HepG2 (cell line): ENCODE results near the gene DCDC2. TPM values are rescaled to one million over a fixed set of nuclear protein-coding genes. Genes with fewer than 3 reads are reported as not detected.

Experiments
- CHD4 ChIP-seq: fragments of 200-600 bp; sonication (generic); IDR thresholded peaks from 2 replicates; pipeline ENCODE4 v1.7.0; 2017; ENCODE audit warnings: mild to moderate bottlenecking, low read length, borderline replicate concordance
- CREBL2 ChIP-seq: sonication (generic); formaldehyde crosslinking; IDR thresholded peaks from 2 replicates; pipeline ENCODE4 v1.8.1; 2023; ENCODE audit warnings: missing genetic modification reagents, mild to moderate bottlenecking, borderline replicate concordance
- EED ChIP-seq: sonication (generic); formaldehyde crosslinking; IDR thresholded peaks from 2 replicates; pipeline ENCODE4 v1.5.0; 2020; ENCODE audit warnings: mild to moderate bottlenecking, missing genetic modification reagents
- FOXJ3 ChIP-seq: sonication (generic); formaldehyde crosslinking; IDR thresholded peaks from 2 replicates; pipeline ENCODE4 v1.4.0; 2020; ENCODE audit warnings: missing genetic modification reagents, mild to moderate bottlenecking, borderline replicate concordance
- HNRNPL ChIP-seq: fragments of 200-400 bp; formaldehyde crosslinking; IDR thresholded peaks from 2 replicates; pipeline ENCODE4 v1.6.1; 2017; ENCODE audit warnings: mild to moderate bottlenecking, low read depth, low read length
- KLF16 ChIP-seq, 2 experiments: sonication (generic) in 1 of 2; formaldehyde crosslinking in 1 of 2; IDR thresholded peaks; 2 replicates each; pipeline versions ENCODE4 v1.6.1 to v1.8.0; 2016 to 2023; ENCODE audit warnings: missing genetic modification reagents in 2 of 2, missing compliant biosample characterization in 1 of 2
- LBX2 ChIP-seq: sonication (generic); formaldehyde crosslinking; IDR thresholded peaks from 2 replicates; pipeline ENCODE4 v1.5.0; 2020; ENCODE audit warnings: missing genetic modification reagents, mild to moderate bottlenecking, borderline replicate concordance
- NFATC3 ChIP-seq: sonication (generic); formaldehyde crosslinking; IDR thresholded peaks from 2 replicates; pipeline ENCODE4 v1.5.1; 2020; ENCODE audit warnings: mild to moderate bottlenecking, missing genetic modification reagents
- ONECUT2 ChIP-seq: sonication (generic); formaldehyde crosslinking; IDR thresholded peaks from 2 replicates; pipeline ENCODE4 v1.4.0; 2020; ENCODE audit warnings: missing genetic modification reagents
- PHF21A ChIP-seq: sonication (generic); formaldehyde crosslinking; IDR thresholded peaks from 2 replicates; pipeline ENCODE4 v1.5.0; 2020; ENCODE audit warnings: mild to moderate bottlenecking, missing genetic modification reagents
- PHF8 ChIP-seq: sonication (generic); formaldehyde crosslinking; IDR thresholded peaks from 2 replicates; pipeline ENCODE4 v1.5.0; 2020; ENCODE audit warnings: missing genetic modification reagents
- RBM22 ChIP-seq: fragments of 200-400 bp; formaldehyde crosslinking; optimal IDR thresholded peaks from 2 replicates; pipeline ENCODE3; 2017; ENCODE audit warnings: mild to moderate bottlenecking, low read length, moderate library complexity
- U2AF1 ChIP-seq: fragments of 200-400 bp; formaldehyde crosslinking; optimal IDR thresholded peaks from 2 replicates; pipeline ENCODE3; 2017; ENCODE audit warnings: mild to moderate bottlenecking, low read depth, low read length
- ZMAT5 ChIP-seq: sonication (generic); formaldehyde crosslinking; IDR thresholded peaks from 2 replicates; pipeline ENCODE4 v1.5.0; 2020; ENCODE audit warnings: mild to moderate bottlenecking, low read depth, missing genetic modification reagents, borderline replicate concordance
- ZNF598 ChIP-seq: sonication (generic); formaldehyde crosslinking; IDR thresholded peaks from 2 replicates; pipeline ENCODE4 v1.5.1; 2020; ENCODE audit warnings: mild to moderate bottlenecking, missing genetic modification reagents, borderline replicate concordance
- ZNF839 ChIP-seq: sonication (generic); formaldehyde crosslinking; IDR thresholded peaks from 2 replicates; pipeline ENCODE4 v1.4.0; 2020; ENCODE audit warnings: missing genetic modification reagents, mild to moderate bottlenecking, borderline replicate concordance
- ZNF850 ChIP-seq: sonication (generic); formaldehyde crosslinking; conservative IDR thresholded peaks from 2 replicates; pipeline ENCODE4 v1.9.0; 2021; ENCODE audit warnings: mild to moderate bottlenecking, missing genetic modification reagents
- polyA plus RNA-seq, 8 experiments: library from polyadenylated mRNA; depleted of rRNA in 3 of 8; stranded (reverse) in 7 of 8; unstranded in 1 of 8; fragments of >200 nt; fragmentation: Illumina TruSeq in 4 of 8; extraction: Trizol in 4 of 8; gene quantifications; 2 replicates each; pipeline versions ENCODE4 v1.2.1 to v1.2.3, GENCODE V29; 2011 to 2016; ENCODE audit warnings: low read depth in 4 of 8, missing spikeins in 1 of 8, mixed read lengths in 1 of 8; ENCODE audit not compliant: insufficient read depth in 1 of 8
- total RNA-seq, 5 experiments: library from RNA; depleted of rRNA; stranded (reverse); fragments of >200 nt; fragmentation: Illumina TruSeq; extraction: Trizol; gene quantifications; 2 replicates each; pipeline ENCODE4 v1.2.3, GENCODE V29; 2016; ENCODE audit warnings: low read depth in 1 of 5
- TF ChIP-seq, protein P1 (sequence below): sonication (generic); formaldehyde crosslinking; IDR thresholded peaks from 2 replicates; pipeline ENCODE4 v1.5.1; 2020; ENCODE audit warnings: mild to moderate bottlenecking, missing genetic modification reagents, moderate library complexity
- TF ChIP-seq, protein P2 (sequence below): sonication (generic); formaldehyde crosslinking; conservative IDR thresholded peaks from 2 replicates; pipeline ENCODE4 v1.4.0; 2020; ENCODE audit warnings: missing genetic modification reagents
- TF ChIP-seq, protein P3 (sequence below): sonication (generic); formaldehyde crosslinking; IDR thresholded peaks from 2 replicates; pipeline ENCODE4 v1.4.0; 2020; ENCODE audit warnings: missing genetic modification reagents
- TF ChIP-seq, protein P4 (sequence below): sonication (generic); formaldehyde crosslinking; IDR thresholded peaks from 2 replicates; pipeline ENCODE4 v1.4.0; 2020; ENCODE audit warnings: missing genetic modification reagents

DCDC2 gene
- total and polyA plus RNA-seq, 2 of the 13 experiments (the other 11 are each of a cell fraction or from before 2014, with no cell fraction given): 9.0 to 36.2 TPM

DNA sequence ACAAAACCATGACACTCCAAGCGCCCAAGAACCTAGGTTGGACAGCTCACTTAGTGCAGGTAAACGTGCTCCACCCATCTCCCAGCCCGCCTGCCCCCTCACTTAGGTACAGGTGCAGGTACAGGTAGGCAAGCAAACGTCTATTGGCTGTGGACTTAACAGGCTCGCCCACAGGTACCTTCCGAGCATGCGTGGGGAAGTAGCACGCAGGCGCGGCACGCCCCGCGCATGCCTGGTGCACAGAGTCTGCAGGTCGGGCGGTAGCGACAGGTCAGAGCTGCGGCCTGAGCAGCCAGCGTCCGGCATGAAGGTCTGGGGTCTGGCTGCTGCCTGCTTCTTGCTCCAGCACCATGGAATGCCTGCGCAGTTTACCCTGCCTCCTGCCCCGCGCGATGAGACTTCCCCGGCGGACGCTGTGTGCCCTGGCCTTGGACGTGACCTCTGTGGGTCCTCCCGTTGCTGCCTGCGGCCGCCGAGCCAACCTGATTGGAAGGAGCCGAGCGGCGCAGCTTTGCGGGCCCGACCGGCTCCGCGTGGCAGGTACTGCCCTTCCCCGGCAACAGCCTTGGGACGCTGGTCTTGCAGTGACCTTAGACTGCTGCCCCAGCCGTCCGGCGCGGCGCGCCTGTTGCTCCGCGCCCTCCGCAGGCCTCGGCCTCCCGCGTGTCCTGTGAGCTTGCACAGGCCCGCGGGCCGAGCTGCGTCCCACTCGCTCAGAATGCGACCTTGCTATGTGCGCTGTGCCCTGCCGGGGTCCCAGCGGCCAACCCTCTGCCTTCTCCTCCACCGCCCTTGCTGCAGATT, 45.0 kb upstream of the DCDC2 start, which contains the start of gene MRS2 (continued):
- TF ChIP-seq, protein P1, sequence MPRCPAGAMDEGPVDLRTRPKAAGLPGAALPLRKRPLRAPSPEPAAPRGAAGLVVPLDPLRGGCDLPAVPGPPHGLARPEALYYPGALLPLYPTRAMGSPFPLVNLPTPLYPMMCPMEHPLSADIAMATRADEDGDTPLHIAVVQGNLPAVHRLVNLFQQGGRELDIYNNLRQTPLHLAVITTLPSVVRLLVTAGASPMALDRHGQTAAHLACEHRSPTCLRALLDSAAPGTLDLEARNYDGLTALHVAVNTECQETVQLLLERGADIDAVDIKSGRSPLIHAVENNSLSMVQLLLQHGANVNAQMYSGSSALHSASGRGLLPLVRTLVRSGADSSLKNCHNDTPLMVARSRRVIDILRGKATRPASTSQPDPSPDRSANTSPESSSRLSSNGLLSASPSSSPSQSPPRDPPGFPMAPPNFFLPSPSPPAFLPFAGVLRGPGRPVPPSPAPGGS (CRISPR knock-in tag): peak; percentile 93
- TF ChIP-seq, protein P2, sequence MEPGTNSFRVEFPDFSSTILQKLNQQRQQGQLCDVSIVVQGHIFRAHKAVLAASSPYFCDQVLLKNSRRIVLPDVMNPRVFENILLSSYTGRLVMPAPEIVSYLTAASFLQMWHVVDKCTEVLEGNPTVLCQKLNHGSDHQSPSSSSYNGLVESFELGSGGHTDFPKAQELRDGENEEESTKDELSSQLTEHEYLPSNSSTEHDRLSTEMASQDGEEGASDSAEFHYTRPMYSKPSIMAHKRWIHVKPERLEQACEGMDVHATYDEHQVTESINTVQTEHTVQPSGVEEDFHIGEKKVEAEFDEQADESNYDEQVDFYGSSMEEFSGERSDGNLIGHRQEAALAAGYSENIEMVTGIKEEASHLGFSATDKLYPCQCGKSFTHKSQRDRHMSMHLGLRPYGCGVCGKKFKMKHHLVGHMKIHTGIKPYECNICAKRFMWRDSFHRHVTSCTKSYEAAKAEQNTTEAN (CRISPR knock-in tag): peak; percentile 72; the same call in 1 of the 2 replicates
- 0 out of 2 replicates have a peak, but pooled peaks have one; percentile 47 for TF ChIP-seq FOXJ3 (CRISPR knock-in tag)
- peak; percentile 39 to 89; a peak in 1 of 4 replicates for TF ChIP-seq KLF16 (CRISPR knock-in tag; IDR thresholded peaks at IDR 0.05)
- peak; percentile 93; the same call in 1 of the 2 replicates for TF ChIP-seq EED
- TF ChIP-seq U2AF1: peak; percentile 69
- no peak for TF ChIP-seq LBX2 (CRISPR knock-in tag)
- TF ChIP-seq HNRNPL: peak; percentile 65; the same call in 1 of the 2 replicates
- no peak for TF ChIP-seq RBM22
- TF ChIP-seq ZNF850: no peak
- peak; percentile 81 for TF ChIP-seq ZNF598 (CRISPR knock-in tag)
- TF ChIP-seq ZMAT5 (CRISPR knock-in tag): no peak
- TF ChIP-seq, protein P3, sequence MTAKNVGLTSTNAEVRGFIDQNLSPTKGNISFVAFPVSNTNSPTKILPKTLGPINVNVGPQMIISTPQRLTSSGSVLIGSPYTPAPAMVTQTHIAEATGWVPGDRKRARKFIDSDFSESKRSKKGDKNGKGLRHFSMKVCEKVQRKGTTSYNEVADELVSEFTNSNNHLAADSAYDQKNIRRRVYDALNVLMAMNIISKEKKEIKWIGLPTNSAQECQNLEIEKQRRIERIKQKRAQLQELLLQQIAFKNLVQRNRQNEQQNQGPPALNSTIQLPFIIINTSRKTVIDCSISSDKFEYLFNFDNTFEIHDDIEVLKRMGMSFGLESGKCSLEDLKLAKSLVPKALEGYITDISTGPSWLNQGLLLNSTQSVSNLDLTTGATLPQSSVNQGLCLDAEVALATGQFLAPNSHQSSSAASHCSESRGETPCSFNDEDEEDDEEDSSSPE (CRISPR knock-in tag): peak; percentile 38; the same call in 1 of the 2 replicates
- peak; percentile 51; the same call in 1 of the 2 replicates for TF ChIP-seq PHF21A (CRISPR knock-in tag)
- TF ChIP-seq ONECUT2 (CRISPR knock-in tag): no peak; the same call in 1 of the 2 replicates
- peak; percentile 100 for TF ChIP-seq PHF8 (CRISPR knock-in tag)
- TF ChIP-seq NFATC3: peak; percentile 75; the same call in 1 of the 2 replicates
- TF ChIP-seq CREBL2: peak; percentile 50; the same call in 1 of the 2 replicates
- TF ChIP-seq, protein P4, sequence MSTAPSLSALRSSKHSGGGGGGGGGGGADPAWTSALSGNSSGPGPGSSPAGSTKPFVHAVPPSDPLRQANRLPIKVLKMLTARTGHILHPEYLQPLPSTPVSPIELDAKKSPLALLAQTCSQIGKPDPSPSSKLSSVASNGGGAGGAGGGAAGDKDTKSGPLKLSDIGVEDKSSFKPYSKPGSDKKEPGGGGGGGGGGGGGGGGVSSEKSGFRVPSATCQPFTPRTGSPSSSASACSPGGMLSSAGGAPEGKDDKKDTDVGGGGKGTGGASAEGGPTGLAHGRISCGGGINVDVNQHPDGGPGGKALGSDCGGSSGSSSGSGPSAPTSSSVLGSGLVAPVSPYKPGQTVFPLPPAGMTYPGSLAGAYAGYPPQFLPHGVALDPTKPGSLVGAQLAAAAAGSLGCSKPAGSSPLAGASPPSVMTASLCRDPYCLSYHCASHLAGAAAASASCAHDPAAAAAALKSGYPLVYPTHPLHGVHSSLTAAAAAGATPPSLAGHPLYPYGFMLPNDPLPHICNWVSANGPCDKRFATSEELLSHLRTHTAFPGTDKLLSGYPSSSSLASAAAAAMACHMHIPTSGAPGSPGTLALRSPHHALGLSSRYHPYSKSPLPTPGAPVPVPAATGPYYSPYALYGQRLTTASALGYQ (CRISPR knock-in tag): peak; percentile 86
- TF ChIP-seq CHD4: no peak
- peak; percentile 98 for TF ChIP-seq ZNF839 (CRISPR knock-in tag)
